Effector memory CD8-positive, alpha-beta T cell (primary cell): ENCODE data around the gene NINJ2.
A peak's percentile ranks its signal among the peaks of the same experiment; 100 is the strongest.

Source experiments
- ATAC-seq: fragments of 150-1000 bp; cut with Tn5 transposase; replicated peaks from 2 replicates; pipeline ENCODE4 v1.10.0; 2021; ENCODE audit warnings: mild to moderate bottlenecking, moderate library complexity
- DNase-seq, 3 experiments: peaks; one replicate each; pipeline ENCODE4 v3.0.0; 2021
- H3K27ac Mint-ChIP-seq, 2 donors: one replicate each; pipeline ENCODE4 v1.8.0; 2022; ENCODE audit warnings: mild to moderate bottlenecking in 2 of 2, mixed read lengths in 2 of 2, moderate library complexity in 2 of 2
- H3K27me3 Mint-ChIP-seq, 2 donors: one replicate each; pipeline ENCODE4 v1.8.0; 2022; ENCODE audit warnings: mixed read lengths in 2 of 2
- H3K36me3 Mint-ChIP-seq: one replicate; pipeline ENCODE4 v1.8.0; 2022; ENCODE audit warnings: mild to moderate bottlenecking, moderate library complexity, mixed read lengths; ENCODE audit not compliant: insufficient read depth
- H3K4me1 Mint-ChIP-seq, 2 donors: one replicate each; pipeline ENCODE4 v1.8.0; 2022; ENCODE audit warnings: low read depth in 2 of 2, mixed read lengths in 2 of 2
- H3K4me3 Mint-ChIP-seq, 2 donors: one replicate each; pipeline ENCODE4 v1.8.0; 2022; ENCODE audit warnings: mild to moderate bottlenecking in 2 of 2, mixed read lengths in 2 of 2, moderate library complexity in 2 of 2
- H3K9me3 Mint-ChIP-seq, 2 donors: one replicate each; pipeline ENCODE4 v1.8.0; 2022; ENCODE audit warnings: mixed read lengths in 2 of 2

Gene NINJ2

GRCh38 chr12:664075-664778, 982 bp upstream of the NINJ2 start:
- DNase-seq (no peak), ATAC-seq (no peak)
- H3K27ac Mint-ChIP-seq, result peak overlapping the region in 1 of 2 donors; percentile 31
- H3K4me1 Mint-ChIP-seq, result peaks cover 14 to 28% of the 10 kb centered on the region in 2 donors
- no peaks in the 10 kb centered on the region for H3K9me3 Mint-ChIP-seq
- H3K27me3 Mint-ChIP-seq, result peaks cover 0 to 13% of the 10 kb centered on the region in 2 donors
- no peak overlapping the region for H3K4me3 Mint-ChIP-seq
- peaks cover 9% of the 10 kb centered on the region for H3K36me3 Mint-ChIP-seq

- H3K27me3 Mint-ChIP-seq, result peaks cover 0 to 13% of the 10 kb centered on the region in 2 donors
- H3K4me3 Mint-ChIP-seq, result peak overlapping the region; percentile 41 to 61
- DNase-seq (no peak), ATAC-seq (no peak)
- peaks cover 14 to 17% of the 10 kb centered on the region in 2 donors for H3K4me1 Mint-ChIP-seq
- peaks cover 5% of the 10 kb centered on the region for H3K36me3 Mint-ChIP-seq
- no peaks in the 10 kb centered on the region for H3K9me3 Mint-ChIP-seq
- peak overlapping the region in 1 of 2 donors; percentile 78 for H3K27ac Mint-ChIP-seq
Measured at GRCh38 chr12:662566-663292, 516 bp downstream of the NINJ2 start.

GRCh38 chr12:661720-662486, 1.3 kb downstream of the NINJ2 start:
- ATAC-seq (no peak), DNase-seq (no peak)
- H3K27ac Mint-ChIP-seq, result peak overlapping the region in 1 of 2 donors; percentile 78
- H3K36me3 Mint-ChIP-seq, result peaks cover 5% of the 10 kb centered on the region
- peak overlapping the region; percentile 9 to 61 for H3K4me3 Mint-ChIP-seq
- no peaks in the 10 kb centered on the region for H3K9me3 Mint-ChIP-seq
- peaks cover 7 to 9% of the 10 kb centered on the region in 2 donors for H3K4me1 Mint-ChIP-seq
- peaks cover 0 to 13% of the 10 kb centered on the region in 2 donors for H3K27me3 Mint-ChIP-seq

- Mint-ChIP-seq H3K4me1 (peaks cover 3 to 4% of the 10 kb centered on the region in 2 donors), H3K27ac (no peak overlapping the region), H3K4me3 (no peak overlapping the region), H3K9me3 (no peaks in the 10 kb centered on the region), H3K36me3 (no peaks in the 10 kb centered on the region), H3K27me3 (no peaks in the 10 kb centered on the region)
- no peak for DNase-seq
- ATAC-seq, result no peak
Measured at GRCh38 chr12:659090-659683, 4.1 kb downstream of the NINJ2 start.

- Mint-ChIP-seq H3K9me3 (no peaks in the 10 kb centered on the region), H3K4me1 (no peaks in the 10 kb centered on the region), H3K27ac (peak overlapping the region in 1 of 2 donors; percentile 45), H3K4me3 (no peak overlapping the region), H3K36me3 (peaks cover 7% of the 10 kb centered on the region), H3K27me3 (no peaks in the 10 kb centered on the region)
- ATAC-seq (no peak), DNase-seq (no peak)
Measured at GRCh38 chr12:650983-651382, 12.3 kb downstream of the NINJ2 start.

GRCh38 chr12:647385-648085, 15.7 kb downstream of the NINJ2 start:
- Mint-ChIP-seq H3K9me3 (no peaks in the 10 kb centered on the region), H3K27ac (peak overlapping the region; percentile 15 to 70), H3K4me1 (peaks cover 13 to 19% of the 10 kb centered on the region in 2 donors), H3K27me3 (no peaks in the 10 kb centered on the region), H3K4me3 (no peak overlapping the region), H3K36me3 (peaks cover 15% of the 10 kb centered on the region)
- no peak for ATAC-seq
- DNase-seq, result no peak

- Mint-ChIP-seq H3K27ac (peak overlapping the region; percentile 15 to 70), H3K4me3 (no peak overlapping the region)
Measured at GRCh38 chr12:646442-647384, 16.5 kb downstream of the NINJ2 start.

GRCh38 chr12:645563-646071, 17.6 kb downstream of the NINJ2 start:
- peaks cover 20% of the 10 kb centered on the region for H3K36me3 Mint-ChIP-seq

More at GRCh38 chr12:646442-647384, 16.5 kb downstream of the NINJ2 start:
- Mint-ChIP-seq H3K27me3 (no peaks in the 10 kb centered on the region), H3K36me3 (peaks cover 19% of the 10 kb centered on the region), H3K4me1 (peaks cover 13 to 19% of the 10 kb centered on the region in 2 donors), H3K9me3 (no peaks in the 10 kb centered on the region)
- ATAC-seq (no peak), DNase-seq (no peak)

GRCh38 chr12:644818-645552, 18.3 kb downstream of the NINJ2 start:
- Mint-ChIP-seq H3K36me3 (peaks cover 20% of the 10 kb centered on the region), H3K4me1 (peaks cover 14 to 27% of the 10 kb centered on the region in 2 donors), H3K9me3 (no peaks in the 10 kb centered on the region), H3K27me3 (no peaks in the 10 kb centered on the region), H3K4me3 (peak overlapping the region in 1 of 2 donors; percentile 68), H3K27ac (peak overlapping the region; percentile 92 to 93)
- ATAC-seq (no peak), DNase-seq (no peak)

More at GRCh38 chr12:645563-646071, 17.6 kb downstream of the NINJ2 start:
- no peak overlapping the region for H3K4me3 Mint-ChIP-seq
- H3K27me3 Mint-ChIP-seq, result no peaks in the 10 kb centered on the region
- DNase-seq (no peak), ATAC-seq (no peak)
- no peaks in the 10 kb centered on the region for H3K9me3 Mint-ChIP-seq
- peak overlapping the region in 1 of 2 donors; percentile 67 for H3K27ac Mint-ChIP-seq
- peaks cover 14 to 21% of the 10 kb centered on the region in 2 donors for H3K4me1 Mint-ChIP-seq

GRCh38 chr12:644303-644639, 19.0 kb downstream of the NINJ2 start:
- ATAC-seq (no peak), DNase-seq (no peak)
- Mint-ChIP-seq H3K4me3 (peak overlapping the region; percentile 68 to 82), H3K27ac (peak overlapping the region; percentile 92 to 93), H3K9me3 (no peaks in the 10 kb centered on the region), H3K27me3 (no peaks in the 10 kb centered on the region), H3K4me1 (peaks cover 16 to 35% of the 10 kb centered on the region in 2 donors), H3K36me3 (peaks cover 18% of the 10 kb centered on the region)
